Esophagus muscularis mucosa (tissue), 4 donors: ENCODE results near the gene GRB2. TPM values are rescaled to one million over a fixed set of nuclear protein-coding genes. Genes with fewer than 3 reads are reported as not detected.
A peak's percentile ranks its signal among the peaks of the same experiment; 100 is the strongest.

Experiments used
- DNase-seq: peaks from one replicate; pipeline ENCODE4 v3.0.0-alpha.2; 2017; ENCODE audit errors: extremely low spot score
- H3K27ac ChIP-seq, 4 donors: fragments of 200-600 bp; sonication (generic); replicated peaks in 1 of 4; 1 replicate in 3 of 4; 2 replicates in 1 of 4; pipeline ENCODE4 v1.5.1; 2016 to 2019; ENCODE audit warnings: mild to moderate bottlenecking in 1 of 4
- H3K27me3 ChIP-seq, 4 donors: fragments of 200-600 bp; sonication (generic); one replicate each; pipeline versions ENCODE4 v1.5.1 to v1.6.0; 2016 to 2019
- H3K36me3 ChIP-seq, 4 donors: fragments of 200-600 bp; sonication (generic); one replicate each; pipeline ENCODE4 v1.5.1; 2016 to 2019
- H3K4me1 ChIP-seq, 4 donors: fragments of 200-600 bp; sonication (generic); one replicate each; pipeline ENCODE4 v1.5.1; 2016 to 2019
- H3K4me3 ChIP-seq, 4 donors: fragments of 200-600 bp; sonication (generic); 1 replicate in 2 of 4; 2 replicates in 2 of 4; pipeline ENCODE4 v1.5.1; 2016 to 2019; ENCODE audit warnings: mild to moderate bottlenecking in 4 of 4, moderate library complexity in 1 of 4
- H3K9me3 ChIP-seq, 4 donors: fragments of 200-600 bp; sonication (generic); 1 replicate in 3 of 4; 2 replicates in 1 of 4; pipeline ENCODE4 v1.5.1; 2016 to 2019
- EP300 ChIP-seq: sonication (generic); formaldehyde crosslinking; IDR thresholded peaks from one replicate; pipeline ENCODE4 v1.6.1; 2017; ENCODE audit warnings: antibody characterized with exemption
- POLR2A ChIP-seq: fragments of 450-650 bp; IDR thresholded peaks from one replicate; pipeline ENCODE4 v1.6.1; 2017; ENCODE audit warnings: antibody characterized with exemption, moderate library complexity, mild to moderate bottlenecking, low read depth
- POLR2AphosphoS5 ChIP-seq, 2 donors: sonication (generic); formaldehyde crosslinking; IDR thresholded peaks; one replicate each; pipeline ENCODE4 v1.6.1; 2017; ENCODE audit warnings: antibody characterized with exemption in 2 of 2
- WGBS: methylation state at CpG from one replicate; pipeline ENCODE4 v1.1.5; 2018; 5-methylcytosine and 5-hydroxymethylcytosine counted together
- intact Hi-C: fragments of 100-400 bp; cut with DNase I; formaldehyde crosslinking; loops from one replicate; pipeline ENCODE4 v1.15.1; 2023
- total RNA-seq, 4 donors: library from RNA; depleted of rRNA; stranded (reverse); fragments of >200 nt; gene quantifications; one replicate each; pipeline versions ENCODE4 v1.1.0 to v1.2.1, GENCODE V29; 2016
- TF ChIP-seq, protein P1 (sequence below), 3 experiments: fragments of 200-600 bp in 2 of 3; fragments of 450-650 bp in 1 of 3; sonication (generic) in 2 of 3; IDR thresholded peaks; one replicate each; pipeline ENCODE4 v1.5.1; 2017 to 2019; ENCODE audit warnings: antibody characterized with exemption in 3 of 3, mild to moderate bottlenecking in 2 of 3, moderate library complexity in 1 of 3

The GRB2 gene
- total RNA-seq, 4 donors from 2014 or later = 84.3 to 140 (median 113) TPM

DNA sequence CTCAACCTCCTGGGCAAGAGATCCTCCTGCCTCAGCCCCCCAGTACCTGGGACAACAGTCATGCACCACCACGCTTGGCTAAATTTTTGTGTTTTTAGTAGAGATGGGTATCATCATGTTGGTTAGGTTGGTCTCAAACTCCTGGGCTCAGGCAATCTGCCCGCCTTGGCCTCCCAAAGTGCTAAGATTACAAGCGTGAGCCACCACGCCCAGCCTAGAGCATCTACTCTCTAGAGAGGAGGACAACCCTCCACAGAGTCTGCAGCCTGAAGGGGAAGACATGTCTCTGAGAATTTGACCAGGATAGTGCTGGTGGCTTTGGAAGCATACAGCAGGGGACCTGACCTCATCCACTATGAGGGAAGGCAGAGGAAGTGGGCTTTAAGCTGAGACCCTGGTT lies 4.7 kb upstream of the GRB2 start:
- TF ChIP-seq EP300 = no peak
- TF ChIP-seq, protein P1, sequence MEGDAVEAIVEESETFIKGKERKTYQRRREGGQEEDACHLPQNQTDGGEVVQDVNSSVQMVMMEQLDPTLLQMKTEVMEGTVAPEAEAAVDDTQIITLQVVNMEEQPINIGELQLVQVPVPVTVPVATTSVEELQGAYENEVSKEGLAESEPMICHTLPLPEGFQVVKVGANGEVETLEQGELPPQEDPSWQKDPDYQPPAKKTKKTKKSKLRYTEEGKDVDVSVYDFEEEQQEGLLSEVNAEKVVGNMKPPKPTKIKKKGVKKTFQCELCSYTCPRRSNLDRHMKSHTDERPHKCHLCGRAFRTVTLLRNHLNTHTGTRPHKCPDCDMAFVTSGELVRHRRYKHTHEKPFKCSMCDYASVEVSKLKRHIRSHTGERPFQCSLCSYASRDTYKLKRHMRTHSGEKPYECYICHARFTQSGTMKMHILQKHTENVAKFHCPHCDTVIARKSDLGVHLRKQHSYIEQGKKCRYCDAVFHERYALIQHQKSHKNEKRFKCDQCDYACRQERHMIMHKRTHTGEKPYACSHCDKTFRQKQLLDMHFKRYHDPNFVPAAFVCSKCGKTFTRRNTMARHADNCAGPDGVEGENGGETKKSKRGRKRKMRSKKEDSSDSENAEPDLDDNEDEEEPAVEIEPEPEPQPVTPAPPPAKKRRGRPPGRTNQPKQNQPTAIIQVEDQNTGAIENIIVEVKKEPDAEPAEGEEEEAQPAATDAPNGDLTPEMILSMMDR (IDR thresholded peaks at IDR 0.05) = no peak
- no peak for TF ChIP-seq POLR2A
- TF ChIP-seq POLR2AphosphoS5 (IDR thresholded peaks at IDR 0.05) = no peak

GRCh38 chr17:75407655-75408352 lies 2.3 kb upstream of the GRB2 start:
- TF ChIP-seq POLR2A (no peak), POLR2AphosphoS5 (IDR thresholded peaks at IDR 0.05) (no peak), EP300 (no peak)
- TF ChIP-seq, protein P1 (IDR thresholded peaks at IDR 0.05) = no peak
- Histone ChIP-seq H3K27me3 (no peaks in the 10 kb centered on the region), H3K36me3 (no peaks in the 10 kb centered on the region), H3K27ac (no peak overlapping the region), H3K4me3 (no peak overlapping the region), H3K4me1 (peaks cover 19 to 39% (median 29%) of the 10 kb centered on the region in 4 donors), H3K9me3 (no peaks in the 10 kb centered on the region)
- intact Hi-C loops = loop anchor here (5.0 kb wide), 1 partner anchor 136 kb away; the partner anchor contains the start of gene MIF4GD
- 90% methylated on average over 2 of the region's 2 CpGs for WGBS
- no peak for DNase-seq

More for the DNA sequence above, 4.7 kb upstream of the GRB2 start:
- H3K4me1 ChIP-seq = peaks cover 13 to 21% (median 17%) of the 10 kb centered on the region in 4 donors
- no peak overlapping the region for H3K27ac ChIP-seq
- H3K27me3 ChIP-seq = no peaks in the 10 kb centered on the region
- no peaks in the 10 kb centered on the region for H3K36me3 ChIP-seq
- no peak for DNase-seq
- H3K9me3 ChIP-seq = no peaks in the 10 kb centered on the region
- intact Hi-C loops = no loop called here
- no peak overlapping the region for H3K4me3 ChIP-seq
- WGBS = 78% methylated on average over 2 of the region's 4 CpGs

GRCh38 chr17:75406222-75406615 lies 741 bp upstream of the GRB2 start:
- intact Hi-C loops = loop anchor here (5.0 kb wide), 1 partner anchor 134 kb away; the partner anchor contains the start of gene MIF4GD
- Histone ChIP-seq H3K36me3 (no peaks in the 10 kb centered on the region), H3K27ac (peak overlapping the region; percentile 93 to 98 (median 97)), H3K4me1 (peaks cover 23 to 46% (median 40%) of the 10 kb centered on the region in 4 donors), H3K9me3 (no peaks in the 10 kb centered on the region), H3K27me3 (no peaks in the 10 kb centered on the region), H3K4me3 (peak overlapping the region; percentile 99 to 100 (median 100))
- no peak for DNase-seq
- 13% methylated on average over 9 of the region's 9 CpGs for WGBS
- TF ChIP-seq EP300 (no peak), POLR2A (no peak), POLR2AphosphoS5 (IDR thresholded peaks at IDR 0.05) (no peak)
- TF ChIP-seq, protein P1 (IDR thresholded peaks at IDR 0.05) = no peak

- TF ChIP-seq POLR2AphosphoS5 (IDR thresholded peaks at IDR 0.05) (no peak), POLR2A (no peak), EP300 (no peak)
- TF ChIP-seq, protein P1 (IDR thresholded peaks at IDR 0.05) = no peak
- WGBS = under 1% methylated on average over 17 of the region's 37 CpGs
- Histone ChIP-seq H3K9me3 (no peaks in the 10 kb centered on the region), H3K4me1 (peaks cover 23 to 59% (median 48%) of the 10 kb centered on the region in 4 donors), H3K27me3 (no peaks in the 10 kb centered on the region), H3K4me3 (peak overlapping the region; percentile 99 to 100 (median 100)), H3K36me3 (no peaks in the 10 kb centered on the region), H3K27ac (peak overlapping the region; percentile 93 to 98 (median 97))
- intact Hi-C loops = loop anchor here (2.0 to 5.0 kb wide), 2 partner anchors 82 to 133 kb away; partner anchors contain the start of gene MIF4GD
- peak; percentile 92 for DNase-seq
Observed at GRCh38 chr17:75404731-75405364, 630 bp downstream of the GRB2 start.
